Tibial nerve (tissue), 4 donors: ENCODE results near the gene PLPP3. TPM values are rescaled to one million over a fixed set of nuclear protein-coding genes. Genes with fewer than 3 reads are reported as not detected.
A peak's percentile ranks its signal among the peaks of the same experiment; 100 is the strongest.

ENCODE experiments used
- DNase-seq, 2 donors: peaks; one replicate each; pipeline ENCODE4 v3.0.0-alpha.2; 2019; ENCODE audit warnings: low spot score in 2 of 2
- H3K27ac ChIP-seq, 4 donors: fragments of 200-600 bp; sonication (generic) in 3 of 4; one replicate each; pipeline ENCODE4 v1.5.1; 2017 to 2019; ENCODE audit warnings: mild to moderate bottlenecking in 1 of 4
- H3K27me3 ChIP-seq, 2 donors: fragments of 200-600 bp; sonication (generic) in 1 of 2; one replicate each; pipeline versions ENCODE4 v1.5.1 to v1.6.0; 2017 to 2019
- H3K36me3 ChIP-seq, 3 donors: fragments of 200-600 bp; sonication (generic); one replicate each; pipeline ENCODE4 v1.5.1; 2018 to 2019
- H3K4me1 ChIP-seq, 4 donors: fragments of 200-600 bp; sonication (generic) in 3 of 4; one replicate each; pipeline ENCODE4 v1.5.1; 2017 to 2019
- H3K4me3 ChIP-seq, 4 donors: fragments of 200-600 bp; sonication (generic) in 3 of 4; one replicate each; pipeline ENCODE4 v1.5.1; 2017 to 2019; ENCODE audit warnings: mild to moderate bottlenecking in 1 of 4, moderate library complexity in 1 of 4
- H3K9me3 ChIP-seq, 4 donors: fragments of 200-600 bp; sonication (generic) in 3 of 4; one replicate each; pipeline ENCODE4 v1.5.1; 2017 to 2019
- CTCF ChIP-seq, 5 experiments: fragments of 200-600 bp in 3 of 5; fragments of 450-650 bp in 2 of 5; sonication (generic) in 3 of 5; IDR thresholded peaks; one replicate each; pipeline ENCODE4 v1.5.1; 2016 to 2019; ENCODE audit warnings: antibody characterized with exemption in 5 of 5, mild to moderate bottlenecking in 3 of 5, moderate library complexity in 2 of 5
- EP300 ChIP-seq, 2 donors: sonication (generic); formaldehyde crosslinking; IDR thresholded peaks; one replicate each; pipeline ENCODE4 v1.6.1; 2017; ENCODE audit warnings: antibody characterized with exemption in 2 of 2, mild to moderate bottlenecking in 1 of 2
- POLR2A ChIP-seq, 2 donors: fragments of 450-650 bp; IDR thresholded peaks; one replicate each; pipeline ENCODE4 v1.6.1; 2017; ENCODE audit warnings: antibody characterized with exemption in 2 of 2, mild to moderate bottlenecking in 2 of 2, moderate library complexity in 2 of 2
- WGBS, 2 donors: methylation state at CpG; one replicate each; pipeline ENCODE4 v1.1.5; 2018; 5-methylcytosine and 5-hydroxymethylcytosine counted together
- small RNA-seq: library from RNA; depleted of rRNA; stranded (forward); fragments of <200 nt; gene quantifications from one replicate; pipeline ENCODE3, GENCODE V24; 2016
- total RNA-seq, 4 donors: library from RNA; depleted of rRNA; stranded (reverse); fragments of >200 nt; gene quantifications; one replicate each; pipeline ENCODE4 v1.1.0, GENCODE V29; 2016

Gene PLPP3
- total RNA-seq, 4 donors from 2014 or later, result 139 to 307 (median 267) TPM

- WGBS, 2 donors, result 53 to 77% methylated on average over 2 of the region's 2 CpGs
- no peak overlapping the region for H3K4me3 ChIP-seq
- TF ChIP-seq EP300 (IDR thresholded peaks at IDR 0.05), result peak in 1 of 2 donors; percentile 42
- TF ChIP-seq POLR2A (IDR thresholded peaks at IDR 0.05), result no peak
- no peak for DNase-seq
- H3K27ac ChIP-seq, result peak overlapping the region in 2 of 4 donors; percentile 13 to 72
- peaks cover 0 to 58% (median 17%) of the 10 kb centered on the region in 4 donors for H3K4me1 ChIP-seq
- no peaks in the 10 kb centered on the region for H3K27me3 ChIP-seq
- H3K36me3 ChIP-seq, result no peaks in the 10 kb centered on the region
- H3K9me3 ChIP-seq, result no peaks in the 10 kb centered on the region
Measured at GRCh38 chr1:56447823-56448222, 131.5 kb downstream of the PLPP3 start.

- Histone ChIP-seq H3K36me3 (no peaks in the 10 kb centered on the region), H3K27me3 (no peaks in the 10 kb centered on the region), H3K27ac (peak overlapping the region in 3 of 4 donors; percentile 52 to 72 (median 64)), H3K4me1 (peaks cover 0 to 47% (median 13%) of the 10 kb centered on the region in 4 donors), H3K9me3 (no peaks in the 10 kb centered on the region), H3K4me3 (no peak overlapping the region)
- 32 to 53% methylated on average over 5 of the region's 5 CpGs for WGBS, 2 donors
- TF ChIP-seq POLR2A (IDR thresholded peaks at IDR 0.05), result no peak
- peak; percentile 86 to 96 for TF ChIP-seq EP300 (IDR thresholded peaks at IDR 0.05)
- no peak for TF ChIP-seq CTCF (IDR thresholded peaks at IDR 0.05)
- peak; percentile 57 to 88 for DNase-seq
Measured at GRCh38 chr1:56446531-56447098, 132.7 kb downstream of the PLPP3 start.

- Histone ChIP-seq H3K27me3 (no peaks in the 10 kb centered on the region), H3K4me1 (peaks cover 0 to 42% (median 13%) of the 10 kb centered on the region in 4 donors), H3K9me3 (no peaks in the 10 kb centered on the region), H3K4me3 (no peak overlapping the region), H3K36me3 (no peaks in the 10 kb centered on the region), H3K27ac (no peak overlapping the region)
- no peak for DNase-seq
- 73 to 81% methylated on average over 7 of the region's 7 CpGs for WGBS, 2 donors
- no peak for TF ChIP-seq CTCF (IDR thresholded peaks at IDR 0.05)
Measured at GRCh38 chr1:56444960-56445646, 134.3 kb downstream of the PLPP3 start.

Small RNA genes within 50 kb of the gene (small RNA-seq; reads per million reads assigned to genes)
- gene AC099789.1, result not detected

Other genes with a start within 250 kb of the PLPP3 start
- 10 to 100 TPM in 2 of 4 donors, 1 to 10 TPM in 2; 7.8 to 11.6 (median 10.2) TPM for gene PRKAA2, start 65.8 kb upstream of the PLPP3 start, total RNA-seq
- not detected for gene FYB2, start 239.8 kb upstream of the PLPP3 start, total RNA-seq